HG02884 (cell line): Measurements from ENCODE around the gene SORCS1.

Source experiments
- ATAC-seq: cut with Tn5 transposase; IDR thresholded peaks from one replicate; pipeline ENCODE4 v1.9.1; 2021; ENCODE audit warnings: mild to moderate bottlenecking, moderate library complexity; ENCODE audit not compliant: unreplicated experiment

Gene SORCS1

DNA sequence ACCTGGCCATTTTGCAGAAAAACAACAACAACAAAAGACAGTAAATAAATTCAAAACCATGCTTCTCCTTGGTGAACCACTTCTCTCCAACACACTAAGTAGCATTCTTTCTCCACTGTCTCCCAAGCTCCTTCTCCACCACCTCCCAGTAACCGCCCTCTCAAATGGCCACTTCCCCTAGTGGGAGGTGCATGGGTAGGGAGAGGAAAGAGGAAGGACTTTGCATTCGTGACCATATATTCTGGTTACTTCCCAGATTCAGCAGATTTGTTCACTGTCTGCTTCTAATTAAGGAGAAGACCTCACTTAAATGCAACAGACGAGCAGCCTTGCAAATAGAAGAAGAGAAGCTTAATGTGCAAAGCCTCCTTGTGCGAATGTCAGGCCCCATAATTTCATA lies 166.8 kb downstream of the SORCS1 start:
- ATAC-seq = no peak

DNA sequence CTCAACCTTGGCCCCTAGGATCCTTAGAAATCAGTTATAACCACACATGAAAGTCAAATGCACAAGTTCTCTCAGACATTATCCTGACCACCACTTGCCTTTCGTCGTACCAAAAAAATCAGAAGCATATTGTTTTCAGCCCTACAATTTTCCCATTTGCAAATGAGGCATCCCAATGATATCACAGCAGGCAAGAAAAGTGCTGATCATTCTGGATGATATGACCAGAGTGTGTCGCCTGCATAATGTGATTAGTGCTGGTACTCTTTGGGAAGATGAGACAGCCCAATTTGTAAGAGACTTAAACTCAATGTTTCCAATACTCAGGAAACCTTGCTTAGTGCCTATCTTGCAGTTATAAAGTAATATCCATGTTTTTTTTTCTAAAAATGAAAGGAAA lies 168.0 kb downstream of the SORCS1 start:
- no peak for ATAC-seq

GRCh38 chr10:106992055-106992454 lies 172.5 kb downstream of the SORCS1 start:
- ATAC-seq = no peak

DNA sequence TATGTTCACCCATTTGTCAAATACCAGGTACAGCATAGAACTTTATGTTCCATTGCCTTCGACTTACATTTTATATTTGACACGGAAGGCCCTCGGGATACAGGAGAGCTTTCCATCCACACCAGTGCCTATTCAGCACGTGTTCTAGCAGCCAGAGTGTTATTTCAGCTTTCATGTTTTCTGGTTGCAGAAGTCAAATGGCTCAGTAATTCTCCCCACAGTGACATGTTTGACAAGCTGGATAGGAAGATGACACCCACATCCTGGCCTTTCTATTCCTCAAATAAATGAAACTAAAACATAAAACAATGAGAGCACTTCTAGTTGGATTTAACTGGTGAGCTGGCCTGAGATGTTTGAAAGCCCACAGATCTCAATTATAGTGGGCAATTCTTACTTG lies 173.4 kb downstream of the SORCS1 start:
- no peak for ATAC-seq

DNA sequence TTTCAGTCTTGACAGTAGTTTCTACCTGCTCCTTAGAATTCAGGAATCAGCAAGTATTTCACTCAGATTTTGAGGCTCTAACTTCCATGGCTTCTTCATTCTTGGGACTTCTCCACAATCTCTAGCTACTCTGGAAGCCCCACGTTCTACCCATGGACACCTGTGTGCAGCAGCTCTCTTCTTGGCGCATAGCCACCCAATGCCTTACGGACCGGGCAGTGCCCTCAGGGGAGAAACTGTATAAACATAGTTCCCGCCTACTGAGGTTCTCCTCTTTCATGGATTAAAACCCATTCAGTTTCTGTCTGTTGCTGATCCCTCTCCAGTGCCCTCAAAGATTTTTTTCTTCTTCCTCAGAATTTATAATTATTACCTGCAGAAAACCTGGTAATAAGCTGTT lies 177.1 kb downstream of the SORCS1 start:
- no peak for ATAC-seq

- no peak for ATAC-seq
Measured at GRCh38 chr10:106982268-106982667, 182.2 kb downstream of the SORCS1 start.

DNA sequence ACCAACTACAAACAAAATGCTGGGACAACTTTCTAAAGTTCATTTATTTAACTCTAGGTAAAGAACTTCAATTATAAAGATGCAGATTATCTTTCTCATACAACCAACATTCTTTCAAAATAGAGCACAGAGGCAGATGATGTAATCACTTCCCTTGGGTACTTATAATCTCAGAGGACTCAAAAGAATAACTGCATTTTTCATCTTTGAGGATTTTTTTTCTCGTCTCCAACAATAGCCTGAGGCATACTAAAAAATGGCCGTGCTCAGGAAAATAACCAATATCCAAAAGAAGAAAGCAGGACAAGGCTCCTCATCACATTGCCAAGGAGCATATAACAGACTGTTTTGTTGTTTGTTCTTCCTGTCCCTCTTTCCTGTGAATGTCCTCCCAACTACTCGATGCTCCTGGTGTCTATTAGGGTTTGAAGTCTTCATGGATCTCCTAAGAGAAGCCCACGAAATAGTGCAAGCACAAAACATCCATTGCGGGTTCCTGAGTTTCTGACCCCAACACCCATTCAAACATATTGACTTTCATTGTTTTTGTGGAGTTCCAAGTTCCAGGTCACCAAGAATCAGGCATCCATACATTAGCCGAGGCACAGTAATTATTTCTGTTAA lies 182.9 kb downstream of the SORCS1 start:
- no peak for ATAC-seq

- peak; percentile 70 for ATAC-seq
Measured at GRCh38 chr10:106980495-106981451, 183.7 kb downstream of the SORCS1 start.

GRCh38 chr10:106978756-106979155 lies 185.8 kb downstream of the SORCS1 start:
- no peak for ATAC-seq

- ATAC-seq = no peak
Measured at GRCh38 chr10:106973716-106974115, 190.8 kb downstream of the SORCS1 start.

DNA sequence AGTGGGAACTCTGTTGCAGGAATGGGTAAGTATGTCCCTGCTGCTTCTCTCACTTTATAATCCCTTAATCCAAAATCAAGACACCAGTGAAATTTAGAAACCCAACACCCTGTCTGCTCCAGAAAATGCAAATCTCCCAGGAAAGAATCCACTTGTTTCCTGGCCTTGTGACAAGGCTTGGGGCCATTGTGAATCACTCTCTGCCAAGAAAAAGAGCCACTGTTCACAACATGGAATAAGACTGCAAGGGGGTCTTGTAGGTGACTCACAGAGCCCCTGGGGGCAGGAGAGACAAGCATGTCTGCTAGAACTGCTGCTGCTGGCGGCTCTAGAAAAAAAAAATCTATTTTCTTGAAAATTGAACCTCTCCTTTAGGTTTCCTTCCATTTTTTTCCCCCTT lies 191.2 kb downstream of the SORCS1 start:
- ATAC-seq = no peak

DNA sequence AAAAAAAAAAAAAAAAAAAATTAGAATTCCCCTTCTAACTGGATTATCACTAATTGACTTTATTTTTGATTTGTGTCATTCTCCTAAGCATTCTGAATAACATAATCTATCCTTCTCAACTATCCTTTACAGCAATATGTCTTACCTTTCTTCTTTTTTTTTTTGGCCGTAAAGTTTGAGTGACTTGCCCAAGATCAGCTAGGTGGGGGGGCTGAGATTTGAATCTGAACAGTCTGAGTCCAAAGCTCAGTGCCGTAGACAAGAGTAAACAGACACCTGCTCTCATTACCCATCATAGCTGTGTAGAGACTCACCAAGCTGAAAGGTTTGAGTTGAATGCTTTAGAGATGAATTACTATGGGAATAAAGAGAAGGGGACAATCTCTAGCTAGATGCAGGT lies 192.1 kb downstream of the SORCS1 start:
- ATAC-seq = no peak

DNA sequence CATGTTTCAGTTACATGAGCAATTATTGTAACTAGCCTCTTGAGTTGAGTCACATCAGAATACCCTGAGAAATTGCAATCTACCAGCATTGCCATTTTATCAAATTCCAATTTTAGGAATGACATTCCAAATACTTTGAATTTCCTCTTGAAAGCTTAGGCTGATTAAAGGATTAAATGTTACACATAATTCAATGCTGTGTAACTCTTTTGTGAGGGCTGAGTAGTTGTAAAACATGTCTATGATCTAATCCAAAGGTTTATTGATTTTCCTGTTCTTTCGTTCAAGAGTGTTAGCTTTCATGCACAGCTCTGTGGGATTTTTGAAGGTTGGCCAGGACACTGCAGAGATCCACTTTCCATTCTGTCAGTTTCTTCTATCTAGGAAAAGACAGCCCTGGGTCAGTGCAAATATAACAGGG lies 193.1 kb downstream of the SORCS1 start:
- no peak for ATAC-seq

DNA sequence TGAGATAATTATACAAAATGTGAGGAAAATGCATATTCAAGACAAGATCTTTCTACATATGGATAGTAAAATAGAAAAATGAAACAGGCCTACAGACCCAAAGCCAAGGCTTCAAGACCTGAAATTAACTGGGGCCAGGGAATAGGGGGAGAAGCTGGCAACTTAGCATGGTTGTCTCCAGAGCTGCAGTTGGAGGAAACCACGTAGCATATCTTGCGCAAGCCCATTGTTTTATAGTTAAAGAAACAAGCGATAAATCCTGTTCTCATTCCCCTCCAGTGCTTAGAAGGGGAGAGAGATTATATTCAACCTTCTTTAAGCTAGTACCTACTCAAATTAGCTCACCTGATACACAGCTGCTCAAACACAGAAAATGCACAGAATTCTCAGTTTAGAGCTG lies 197.1 kb downstream of the SORCS1 start:
- no peak for ATAC-seq

DNA sequence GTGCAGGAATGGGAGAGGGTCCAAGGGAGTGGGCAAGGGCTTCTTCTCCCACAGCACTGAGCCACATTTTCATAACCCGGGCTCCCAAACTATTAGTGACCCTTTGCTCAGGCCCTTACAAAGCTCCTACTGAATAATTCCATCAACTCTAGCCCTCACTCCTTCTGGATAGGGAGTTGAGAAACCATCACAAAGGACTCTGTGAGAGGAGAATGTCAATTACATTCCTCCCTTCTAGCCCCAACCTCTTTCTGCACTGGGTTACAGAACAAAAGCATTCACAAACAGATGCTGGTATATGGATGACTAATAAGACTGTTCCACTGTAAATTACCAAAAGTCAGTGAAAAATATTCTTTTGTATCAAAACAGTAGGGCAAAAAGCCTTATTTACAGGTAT lies 203.7 kb downstream of the SORCS1 start:
- ATAC-seq = no peak

DNA sequence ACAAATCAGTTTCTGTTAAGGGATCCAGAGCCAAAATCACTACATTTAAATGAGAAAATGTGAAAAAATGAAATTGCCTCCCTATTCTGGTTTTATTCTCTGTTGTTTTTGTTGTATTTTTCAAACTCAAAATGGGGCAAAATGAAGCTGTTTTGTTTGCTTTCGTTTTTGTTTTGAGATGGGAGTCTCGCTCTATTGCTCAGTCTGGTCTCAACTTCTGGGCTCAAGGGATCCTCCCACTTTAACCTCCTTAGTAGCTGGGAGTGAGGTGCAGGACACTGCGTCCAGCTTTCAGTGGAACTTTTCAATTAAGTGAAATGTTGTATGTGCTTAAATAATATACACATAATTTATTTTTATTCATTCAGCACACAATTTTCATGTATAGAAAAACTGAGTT lies 205.0 kb downstream of the SORCS1 start:
- peak; percentile 45 for ATAC-seq

- no peak for ATAC-seq
Measured at GRCh38 chr10:106958589-106959361, 205.7 kb downstream of the SORCS1 start.

GRCh38 chr10:106957823-106958588 lies 206.5 kb downstream of the SORCS1 start:
- ATAC-seq = peak; percentile 66

- ATAC-seq = no peak
Measured at GRCh38 chr10:106956216-106956915, 208.1 kb downstream of the SORCS1 start.

DNA sequence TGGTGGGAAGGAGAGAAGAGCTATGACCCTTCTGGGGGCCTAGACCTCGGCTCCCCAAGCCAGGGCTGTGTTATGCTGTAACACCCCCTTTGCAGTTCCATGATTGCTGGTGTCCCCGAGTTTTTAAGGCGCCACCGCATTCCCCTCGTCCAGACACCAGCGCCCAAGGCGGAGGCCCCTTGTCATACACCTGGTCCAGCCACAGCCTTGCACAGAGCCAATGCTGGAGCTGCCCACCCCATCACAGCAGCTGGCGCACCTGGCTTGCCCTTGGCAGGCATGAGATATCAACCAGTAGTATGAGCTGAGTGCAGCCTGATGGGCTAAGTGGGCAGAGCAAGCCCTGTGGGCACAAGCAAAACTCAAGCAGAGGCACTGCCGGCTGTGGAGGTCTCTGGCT lies 209.4 kb downstream of the SORCS1 start:
- ATAC-seq = no peak
